ENCODE measurements around the gene ZNF91.
A peak's percentile ranks its signal among the peaks of the same experiment; 100 is the strongest.
"Not testable (repeated sequence)": the region's sequence is repeated elsewhere in the genome, so short reads cannot be mapped to it uniquely, and the experiment has no call there.

The ZNF91 gene

GRCh38 chr19:23378948-23379347 lies 16.3 kb downstream of the ZNF91 start:
- WGBS = 100% methylated on average over 1 of the region's 1 CpG
- no peak overlapping the region for H2AFZ ChIP-seq (ENCODE audit: low read depth, low read length)
- H3K23ac ChIP-seq (ENCODE audit: low read length in 2 of 2) = no peak overlapping the region
- H4K91ac ChIP-seq (ENCODE audit: low read length) = no peak overlapping the region
- H2AK5ac ChIP-seq (ENCODE audit: low read length, severe bottlenecking) = no peak overlapping the region
- H2BK120ac ChIP-seq (ENCODE audit: low read depth, low read length) = no peak overlapping the region
- no peak overlapping the region for H2BK12ac ChIP-seq (ENCODE audit: low read length in 2 of 2)
- no peak overlapping the region for H3K27ac ChIP-seq (ENCODE audit: low read length, poor library complexity, severe bottlenecking)
- no peak overlapping the region for H3K14ac ChIP-seq (ENCODE audit: low read length in 2 of 2)
- H4K8ac ChIP-seq (ENCODE audit: low read length) = no peak overlapping the region
- no peak overlapping the region for H3K4ac ChIP-seq (ENCODE audit: low read depth in 1 of 2, low read length in 2 of 2)
- H2BK5ac ChIP-seq (ENCODE audit: low read depth, low read length, poor library complexity, severe bottlenecking) = no peak overlapping the region
- H3K4me3 ChIP-seq (ENCODE audit: insufficient read depth in 1 of 2, low read depth in 1 of 2, low read length in 2 of 2) = peak overlapping the region in 1 of 2 experiments; percentile 64
- no peak for DNase-seq
- no peak overlapping the region for H3K4me2 ChIP-seq (ENCODE audit: low read length, poor library complexity, severe bottlenecking)
- H3K36me3 ChIP-seq (ENCODE audit: control insufficient read depth in 1 of 2, insufficient read depth in 2 of 2, low read depth in 1 of 2, low read length in 2 of 2) = peaks cover 30 to 89% of the 10 kb centered on the region in 2 experiments
- no peaks in the 10 kb centered on the region for H3K27me3 ChIP-seq (ENCODE audit: control insufficient read depth in 1 of 2, insufficient read depth in 1 of 2, low read length in 2 of 2)
- H3K4me1 ChIP-seq (ENCODE audit: control insufficient read depth, insufficient read depth, low read depth, low read length) = no peaks in the 10 kb centered on the region
- H3K9me3 ChIP-seq (ENCODE audit: control insufficient read depth, low read length) = peaks cover 98% of the 10 kb centered on the region
- no peak overlapping the region for H3K18ac ChIP-seq (ENCODE audit: low read depth in 1 of 2, low read length in 2 of 2)
- H2BK15ac ChIP-seq (ENCODE audit: low read depth, poor library complexity, severe bottlenecking) = no peak overlapping the region
- no peak overlapping the region for H3K9ac ChIP-seq (ENCODE audit: low read length)
- H3K79me1 ChIP-seq (replicated peaks; ENCODE audit: low read length, poor library complexity, severe bottlenecking) = peaks cover 2% of the 10 kb centered on the region

- Histone ChIP-seq H3K4me1 (ENCODE audit: control insufficient read depth, insufficient read depth, low read depth, low read length) (no peaks in the 10 kb centered on the region), H3K23ac (ENCODE audit: low read length in 2 of 2) (no peak overlapping the region), H2BK5ac (ENCODE audit: low read depth, low read length, poor library complexity, severe bottlenecking) (no peak overlapping the region), H4K91ac (ENCODE audit: low read length) (no peak overlapping the region), H3K4me3 (ENCODE audit: insufficient read depth in 1 of 2, low read depth in 1 of 2, low read length in 2 of 2) (peak overlapping the region in 1 of 2 experiments; percentile 50), H4K8ac (ENCODE audit: low read length) (no peak overlapping the region), H2BK15ac (ENCODE audit: low read depth, poor library complexity, severe bottlenecking) (no peak overlapping the region), H2AFZ (ENCODE audit: low read depth, low read length) (no peak overlapping the region), H3K4me2 (ENCODE audit: low read length, poor library complexity, severe bottlenecking) (no peak overlapping the region), H3K4ac (ENCODE audit: low read depth in 1 of 2, low read length in 2 of 2) (no peak overlapping the region), H3K27me3 (ENCODE audit: control insufficient read depth in 1 of 2, insufficient read depth in 1 of 2, low read length in 2 of 2) (no peaks in the 10 kb centered on the region), H3K9me3 (ENCODE audit: control insufficient read depth, low read length) (peaks cover 98% of the 10 kb centered on the region), H2BK12ac (ENCODE audit: low read length in 2 of 2) (no peak overlapping the region), H3K18ac (ENCODE audit: low read depth in 1 of 2, low read length in 2 of 2) (no peak overlapping the region), H2BK120ac (ENCODE audit: low read depth, low read length) (no peak overlapping the region), H3K27ac (ENCODE audit: low read length, poor library complexity, severe bottlenecking) (no peak overlapping the region), H2AK5ac (ENCODE audit: low read length, severe bottlenecking) (no peak overlapping the region), H3K79me1 (replicated peaks; ENCODE audit: low read length, poor library complexity, severe bottlenecking) (peaks cover 8% of the 10 kb centered on the region), H3K9ac (ENCODE audit: low read length) (no peak overlapping the region), H3K36me3 (ENCODE audit: control insufficient read depth in 1 of 2, insufficient read depth in 2 of 2, low read depth in 1 of 2, low read length in 2 of 2) (peaks cover 30 to 88% of the 10 kb centered on the region in 2 experiments), H3K14ac (ENCODE audit: low read length in 2 of 2) (no peak overlapping the region)
- no peak for DNase-seq
Measured at GRCh38 chr19:23377276-23377675, 18.0 kb downstream of the ZNF91 start.

- H4K91ac ChIP-seq (ENCODE audit: low read length) = no peak overlapping the region
- no peak overlapping the region for H2BK120ac ChIP-seq (ENCODE audit: low read depth, low read length)
- no peaks in the 10 kb centered on the region for H3K4me1 ChIP-seq (ENCODE audit: control insufficient read depth, insufficient read depth, low read depth, low read length)
- no peak overlapping the region for H3K14ac ChIP-seq (ENCODE audit: low read length in 2 of 2)
- H2BK5ac ChIP-seq (ENCODE audit: low read depth, low read length, poor library complexity, severe bottlenecking) = no peak overlapping the region
- WGBS = 97% methylated on average over 4 of the region's 4 CpGs
- H2BK12ac ChIP-seq (ENCODE audit: low read length in 2 of 2) = no peak overlapping the region
- H3K27me3 ChIP-seq (ENCODE audit: control insufficient read depth in 1 of 2, insufficient read depth in 1 of 2, low read length in 2 of 2) = no peaks in the 10 kb centered on the region
- H3K36me3 ChIP-seq (ENCODE audit: control insufficient read depth in 1 of 2, insufficient read depth in 2 of 2, low read depth in 1 of 2, low read length in 2 of 2) = peaks cover 36 to 79% of the 10 kb centered on the region in 2 experiments
- no peak overlapping the region for H3K9ac ChIP-seq (ENCODE audit: low read length)
- H4K8ac ChIP-seq (ENCODE audit: low read length) = no peak overlapping the region
- DNase-seq = no peak
- no peak overlapping the region for H2AFZ ChIP-seq (ENCODE audit: low read depth, low read length)
- H3K23ac ChIP-seq (ENCODE audit: low read length in 2 of 2) = no peak overlapping the region
- H3K9me3 ChIP-seq (ENCODE audit: control insufficient read depth, low read length) = peaks cover 84% of the 10 kb centered on the region
- H2AK5ac ChIP-seq (ENCODE audit: low read length, severe bottlenecking) = no peak overlapping the region
- peak overlapping the region in 1 of 2 experiments; percentile 57 for H3K4me3 ChIP-seq (ENCODE audit: insufficient read depth in 1 of 2, low read depth in 1 of 2, low read length in 2 of 2)
- no peak overlapping the region for H3K4ac ChIP-seq (ENCODE audit: low read depth in 1 of 2, low read length in 2 of 2)
- H2BK15ac ChIP-seq (ENCODE audit: low read depth, poor library complexity, severe bottlenecking) = no peak overlapping the region
- H3K79me1 ChIP-seq (replicated peaks; ENCODE audit: low read length, poor library complexity, severe bottlenecking) = peaks cover 13% of the 10 kb centered on the region
- H3K4me2 ChIP-seq (ENCODE audit: low read length, poor library complexity, severe bottlenecking) = no peak overlapping the region
- no peak overlapping the region for H3K27ac ChIP-seq (ENCODE audit: low read length, poor library complexity, severe bottlenecking)
- no peak overlapping the region for H3K18ac ChIP-seq (ENCODE audit: low read depth in 1 of 2, low read length in 2 of 2)
Measured at GRCh38 chr19:23366437-23366836, 28.8 kb downstream of the ZNF91 start.

GRCh38 chr19:23366031-23366430 lies 29.2 kb downstream of the ZNF91 start:
- not testable (repeated sequence) for H3K23ac ChIP-seq (ENCODE audit: low read length in 2 of 2); H3K4me2 ChIP-seq (ENCODE audit: low read length, poor library complexity, severe bottlenecking); H3K4me1 ChIP-seq (ENCODE audit: control insufficient read depth, insufficient read depth, low read depth, low read length); H2AK5ac ChIP-seq (ENCODE audit: low read length, severe bottlenecking); H2BK5ac ChIP-seq (ENCODE audit: low read depth, low read length, poor library complexity, severe bottlenecking); H4K91ac ChIP-seq (ENCODE audit: low read length); H2BK15ac ChIP-seq (ENCODE audit: low read depth, poor library complexity, severe bottlenecking); H2AFZ ChIP-seq (ENCODE audit: low read depth, low read length); H2BK120ac ChIP-seq (ENCODE audit: low read depth, low read length); H3K14ac ChIP-seq (ENCODE audit: low read length in 2 of 2); H4K8ac ChIP-seq (ENCODE audit: low read length); H3K18ac ChIP-seq (ENCODE audit: low read depth in 1 of 2, low read length in 2 of 2); H3K4ac ChIP-seq (ENCODE audit: low read depth in 1 of 2, low read length in 2 of 2); H3K27ac ChIP-seq (ENCODE audit: low read length, poor library complexity, severe bottlenecking); H3K9ac ChIP-seq (ENCODE audit: low read length); DNase-seq; H2BK12ac ChIP-seq (ENCODE audit: low read length in 2 of 2); H3K27me3 ChIP-seq (ENCODE audit: control insufficient read depth in 1 of 2, insufficient read depth in 1 of 2, low read length in 2 of 2)
- Histone ChIP-seq H3K9me3 (ENCODE audit: control insufficient read depth, low read length) (peaks cover 84% of the 10 kb centered on the region), H3K36me3 (ENCODE audit: control insufficient read depth in 1 of 2, insufficient read depth in 2 of 2, low read depth in 1 of 2, low read length in 2 of 2) (peaks cover 34 to 76% of the 10 kb centered on the region in 2 experiments), H3K4me3 (ENCODE audit: insufficient read depth in 1 of 2, low read depth in 1 of 2, low read length in 2 of 2) (peak overlapping the region in 1 of 2 experiments; percentile 57), H3K79me1 (replicated peaks; ENCODE audit: low read length, poor library complexity, severe bottlenecking) (peaks cover 12% of the 10 kb centered on the region)
- 100% methylated on average over 5 of the region's 18 CpGs for WGBS

Data from mesenchymal stem cell (in vitro differentiated cells and primary cell).